ENCODE measurements around the gene SCN4B. TPM values are rescaled to one million over a fixed set of nuclear protein-coding genes. Genes with fewer than 3 reads are reported as not detected.
A peak's percentile ranks its signal among the peaks of the same experiment; 100 is the strongest.

SCN4B gene
- total and polyA plus RNA-seq, 4 donors, result 0.05 to 0.67 (median 0.42) TPM; not detected in 1

- peaks cover 7 to 30% (median 9%) of the 10 kb centered on the region in 4 donors for H3K27me3 ChIP-seq (ENCODE audit: control insufficient read depth in 4 of 4, insufficient read depth in 4 of 4, low read length in 3 of 4)
- peaks cover 5 to 10% (median 6%) of the 10 kb centered on the region in 4 donors for H3K4me1 ChIP-seq (ENCODE audit: control insufficient read depth in 4 of 4, insufficient read depth in 4 of 4, low read length in 3 of 4)
- no peak overlapping the region for H3K27ac ChIP-seq (ENCODE audit: low read depth in 1 of 2, low read length in 2 of 2)
- H3K36me3 ChIP-seq (ENCODE audit: control insufficient read depth in 4 of 4, insufficient read depth in 3 of 4, low read depth in 1 of 4, low read length in 3 of 4), result no peaks in the 10 kb centered on the region
- no peak overlapping the region for H3K4me3 ChIP-seq (ENCODE audit: low read depth in 1 of 3, low read length in 3 of 3)
- TF ChIP-seq SP1 (IDR thresholded peaks at IDR 0.05) (no peak), YY1 (IDR thresholded peaks at IDR 0.05) (no peak), FOXA1 (IDR thresholded peaks at IDR 0.05) (no peak), JUND (IDR thresholded peaks at IDR 0.05) (no peak), ZBTB33 (IDR thresholded peaks at IDR 0.05) (no peak), GABPA (IDR thresholded peaks at IDR 0.05 in 1 of 2, conservative IDR thresholded peaks at IDR 0.05 in 1 of 2) (no peak), EGR1 (IDR thresholded peaks at IDR 0.05; ENCODE audit: low read depth in 2 of 2) (no peak)
- WGBS, result 82% methylated on average over 1 of the region's 1 CpG
- no peak for DNase-seq (ENCODE audit: low spot score)
- H3K9ac ChIP-seq (ENCODE audit: low read depth in 1 of 2, low read length in 2 of 2), result no peak overlapping the region
- H3K9me3 ChIP-seq (ENCODE audit: control insufficient read depth in 4 of 4, low read length in 3 of 4), result no peaks in the 10 kb centered on the region
Observed at GRCh38 chr11:118154641-118155040, 2.0 kb upstream of the SCN4B start.

- peaks cover 7 to 30% (median 9%) of the 10 kb centered on the region in 4 donors for H3K27me3 ChIP-seq (ENCODE audit: control insufficient read depth in 4 of 4, insufficient read depth in 4 of 4, low read length in 3 of 4)
- no peak for DNase-seq (ENCODE audit: low spot score)
Observed at GRCh38 chr11:118153976-118154375, 1.4 kb upstream of the SCN4B start.

GRCh38 chr11:118153516-118153915, 893 bp upstream of the SCN4B start:
- Histone ChIP-seq H3K27me3 (ENCODE audit: control insufficient read depth in 4 of 4, insufficient read depth in 4 of 4, low read length in 3 of 4) (peaks cover 7 to 30% (median 9%) of the 10 kb centered on the region in 4 donors), H3K9me3 (ENCODE audit: control insufficient read depth in 4 of 4, low read length in 3 of 4) (no peaks in the 10 kb centered on the region), H3K36me3 (ENCODE audit: control insufficient read depth in 4 of 4, insufficient read depth in 3 of 4, low read depth in 1 of 4, low read length in 3 of 4) (no peaks in the 10 kb centered on the region), H3K4me1 (ENCODE audit: control insufficient read depth in 4 of 4, insufficient read depth in 4 of 4, low read length in 3 of 4) (peaks cover 5 to 10% (median 6%) of the 10 kb centered on the region in 4 donors), H3K27ac (ENCODE audit: low read depth in 1 of 2, low read length in 2 of 2) (no peak overlapping the region), H3K9ac (ENCODE audit: low read depth in 1 of 2, low read length in 2 of 2) (no peak overlapping the region), H3K4me3 (ENCODE audit: low read depth in 1 of 3, low read length in 3 of 3) (peak overlapping the region in 1 of 3 donors; percentile 46)
- WGBS, result 28% methylated on average over 16 of the region's 16 CpGs
- no peak for DNase-seq (ENCODE audit: low spot score)
- no peak for TF ChIP-seq FOXA2 (IDR thresholded peaks at IDR 0.05)
- TF ChIP-seq ATF3 (IDR thresholded peaks at IDR 0.05), result no peak
- no peak for TF ChIP-seq CTCF (IDR thresholded peaks at IDR 0.05; ENCODE audit: low read depth, low read length, missing input control)
- no peak for TF ChIP-seq NR2F2 (IDR thresholded peaks at IDR 0.05)
- no peak for TF ChIP-seq RXRA (IDR thresholded peaks at IDR 0.05)
- no peak for TF ChIP-seq HNF4A (conservative IDR thresholded peaks at IDR 0.05)
- no peak for TF ChIP-seq GABPA (IDR thresholded peaks at IDR 0.05 in 1 of 2, conservative IDR thresholded peaks at IDR 0.05 in 1 of 2)
- TF ChIP-seq FOXA1 (IDR thresholded peaks at IDR 0.05), result no peak
- no peak for TF ChIP-seq YY1 (IDR thresholded peaks at IDR 0.05)
- no peak for TF ChIP-seq ZBTB33 (IDR thresholded peaks at IDR 0.05)
- no peak for TF ChIP-seq JUND (IDR thresholded peaks at IDR 0.05)
- TF ChIP-seq EGR1 (IDR thresholded peaks at IDR 0.05; ENCODE audit: low read depth in 2 of 2), result no peak

More at GRCh38 chr11:118153976-118154375, 1.4 kb upstream of the SCN4B start:
- no peak overlapping the region for H3K4me3 ChIP-seq (ENCODE audit: low read depth in 1 of 3, low read length in 3 of 3)
- H3K4me1 ChIP-seq (ENCODE audit: control insufficient read depth in 4 of 4, insufficient read depth in 4 of 4, low read length in 3 of 4), result peaks cover 5 to 10% (median 6%) of the 10 kb centered on the region in 4 donors
- H3K9me3 ChIP-seq (ENCODE audit: control insufficient read depth in 4 of 4, low read length in 3 of 4), result no peaks in the 10 kb centered on the region
- H3K9ac ChIP-seq (ENCODE audit: low read depth in 1 of 2, low read length in 2 of 2), result no peak overlapping the region
- H3K36me3 ChIP-seq (ENCODE audit: control insufficient read depth in 4 of 4, insufficient read depth in 3 of 4, low read depth in 1 of 4, low read length in 3 of 4), result no peaks in the 10 kb centered on the region
- 72% methylated on average over 11 of the region's 11 CpGs for WGBS
- TF ChIP-seq ZBTB33 (IDR thresholded peaks at IDR 0.05) (no peak), ATF3 (IDR thresholded peaks at IDR 0.05) (no peak), MAX (IDR thresholded peaks at IDR 0.05) (no peak)
- no peak overlapping the region for H3K27ac ChIP-seq (ENCODE audit: low read depth in 1 of 2, low read length in 2 of 2)
